Fibroblast of the aortic adventitia (primary cell): ENCODE measurements around the gene LMO7. TPM values are rescaled to one million over a fixed set of nuclear protein-coding genes. Genes with fewer than 3 reads are reported as not detected.

Experiments
- DNase-seq: peaks from one replicate; pipeline ENCODE4 v3.0.0-alpha.2; 2010; ENCODE audit warnings: low read depth
- H3K4me3 ChIP-seq: 2 replicates; pipeline ENCODE4 v1.5.1; 2011; ENCODE audit warnings: low read depth, mild to moderate bottlenecking, control low read depth, low read length, moderate library complexity
- total RNA-seq: library from RNA; depleted of rRNA; stranded (reverse); fragments of >200 nt; gene quantifications from 2 replicates; pipeline ENCODE4 v1.2.3, GENCODE V29; 2012; ENCODE audit warnings: low replicate concordance
- TF ChIP-seq, protein P1 (sequence below): IDR thresholded peaks from 2 replicates; pipeline ENCODE4 v1.5.1; 2011; ENCODE audit warnings: mild to moderate bottlenecking, low read length, control low read depth, inconsistent platforms; ENCODE audit not compliant: insufficient read depth

The LMO7 gene
- total RNA-seq, 1 donor, result 221 TPM

DNA sequence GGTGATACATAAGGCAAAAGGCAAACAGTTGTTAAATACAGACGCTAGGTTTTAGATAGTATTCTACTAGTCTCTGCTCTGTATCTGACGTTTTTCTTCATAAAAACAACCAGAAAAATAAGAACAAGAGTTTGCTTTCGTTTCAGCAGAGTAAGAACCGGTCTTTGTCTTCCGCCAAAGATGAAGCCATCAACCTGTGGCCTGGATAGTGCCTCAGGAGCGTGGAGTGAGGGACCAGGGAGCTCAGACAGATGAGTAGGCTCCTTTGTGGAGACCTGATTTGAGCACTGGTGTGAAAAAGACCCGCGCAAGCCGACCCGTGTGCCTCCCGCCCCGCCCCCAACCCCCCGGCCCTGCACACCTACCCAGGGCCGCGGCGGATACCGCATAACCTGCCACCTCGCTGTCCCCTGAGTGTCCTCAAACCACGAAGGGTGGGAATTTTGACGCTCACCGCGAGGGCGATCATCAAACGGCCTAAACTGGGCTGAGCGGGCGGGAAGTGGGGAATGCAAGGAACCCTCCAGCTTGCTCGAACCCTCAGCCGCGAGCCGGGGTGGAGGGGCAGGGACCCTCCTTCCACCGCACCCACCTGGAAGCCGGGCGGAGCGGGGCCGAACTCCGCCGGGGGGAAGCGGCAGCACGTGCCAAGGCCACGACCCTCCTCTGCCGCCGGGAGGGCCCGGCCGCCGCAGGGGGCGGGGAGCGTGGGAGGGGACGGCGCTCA is 866 bp upstream of the LMO7 start:
- H3K4me3 ChIP-seq, result peak overlapping the region; percentile 99
- DNase-seq, result peak; percentile 35
- TF ChIP-seq, protein P1, sequence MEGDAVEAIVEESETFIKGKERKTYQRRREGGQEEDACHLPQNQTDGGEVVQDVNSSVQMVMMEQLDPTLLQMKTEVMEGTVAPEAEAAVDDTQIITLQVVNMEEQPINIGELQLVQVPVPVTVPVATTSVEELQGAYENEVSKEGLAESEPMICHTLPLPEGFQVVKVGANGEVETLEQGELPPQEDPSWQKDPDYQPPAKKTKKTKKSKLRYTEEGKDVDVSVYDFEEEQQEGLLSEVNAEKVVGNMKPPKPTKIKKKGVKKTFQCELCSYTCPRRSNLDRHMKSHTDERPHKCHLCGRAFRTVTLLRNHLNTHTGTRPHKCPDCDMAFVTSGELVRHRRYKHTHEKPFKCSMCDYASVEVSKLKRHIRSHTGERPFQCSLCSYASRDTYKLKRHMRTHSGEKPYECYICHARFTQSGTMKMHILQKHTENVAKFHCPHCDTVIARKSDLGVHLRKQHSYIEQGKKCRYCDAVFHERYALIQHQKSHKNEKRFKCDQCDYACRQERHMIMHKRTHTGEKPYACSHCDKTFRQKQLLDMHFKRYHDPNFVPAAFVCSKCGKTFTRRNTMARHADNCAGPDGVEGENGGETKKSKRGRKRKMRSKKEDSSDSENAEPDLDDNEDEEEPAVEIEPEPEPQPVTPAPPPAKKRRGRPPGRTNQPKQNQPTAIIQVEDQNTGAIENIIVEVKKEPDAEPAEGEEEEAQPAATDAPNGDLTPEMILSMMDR, result no peak

DNA sequence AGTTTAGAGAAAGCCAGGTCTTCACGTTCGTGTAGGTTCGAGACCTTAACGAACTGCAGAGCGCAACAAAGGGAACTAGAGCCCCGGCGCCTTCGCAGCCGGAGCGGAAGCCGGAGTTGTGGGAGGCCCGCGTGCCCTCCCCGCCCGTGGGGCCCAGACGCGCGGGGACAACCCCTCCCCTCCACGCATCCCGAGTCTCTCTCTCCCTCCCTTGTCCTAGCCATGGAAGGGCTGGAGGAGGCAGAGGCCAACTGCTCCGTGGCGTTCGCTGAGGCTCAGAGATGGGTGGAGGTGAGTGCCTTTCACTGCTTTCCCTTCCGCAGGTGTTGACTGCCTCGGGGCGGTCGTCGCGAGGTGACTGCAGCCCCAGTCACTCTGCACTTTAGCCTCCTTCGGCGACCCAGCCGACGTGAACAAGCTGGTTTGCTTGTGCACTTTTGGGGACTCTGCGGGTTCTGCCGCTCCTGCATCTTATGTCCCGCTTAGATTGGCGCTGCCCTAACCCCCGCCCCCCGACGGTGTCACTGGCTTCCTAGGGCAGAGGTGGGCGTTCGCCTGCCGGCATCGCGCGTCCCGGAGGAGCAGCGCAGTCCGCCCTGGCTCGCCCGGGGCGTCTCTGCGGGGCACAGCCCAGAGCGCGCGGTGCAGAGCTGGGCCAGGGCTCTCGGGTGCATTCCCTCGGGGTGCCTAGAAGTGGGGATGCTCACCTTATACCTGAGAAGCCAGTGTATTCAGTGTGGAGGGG is 478 bp downstream of the LMO7 start:
- peak; percentile 51 for DNase-seq
- peak overlapping the region; percentile 99 for H3K4me3 ChIP-seq
- TF ChIP-seq, protein P1, result no peak

DNA sequence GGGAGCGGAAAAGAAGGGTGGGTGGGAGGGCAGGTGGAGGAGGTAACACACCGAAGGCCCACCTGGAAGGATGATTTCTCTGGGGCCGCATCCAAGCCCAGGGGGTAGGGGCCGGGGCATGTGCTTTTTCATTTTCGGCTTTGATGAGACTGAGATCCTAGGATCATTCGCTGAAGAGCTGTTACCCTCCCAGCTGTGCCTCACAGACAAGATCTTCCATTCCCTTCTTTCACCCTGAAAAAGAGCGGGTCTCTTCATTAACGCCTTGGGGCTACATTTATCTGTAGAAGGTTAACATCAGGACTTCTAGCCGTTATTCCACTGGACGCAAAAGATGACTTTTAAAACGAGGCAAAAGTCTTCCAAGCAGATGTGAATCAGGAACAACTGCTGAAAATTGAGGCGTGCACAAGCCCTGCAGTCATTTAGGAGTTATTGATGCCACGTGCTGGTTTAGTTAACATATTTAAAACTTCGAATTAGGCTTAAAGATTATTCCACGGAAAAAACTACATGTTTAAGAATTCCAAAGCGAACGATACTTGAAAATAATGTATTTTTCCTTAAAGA is 1.1 kb downstream of the LMO7 start:
- H3K4me3 ChIP-seq, result peak overlapping the region; percentile 99
- DNase-seq, result no peak
- TF ChIP-seq, protein P1, result no peak

DNA sequence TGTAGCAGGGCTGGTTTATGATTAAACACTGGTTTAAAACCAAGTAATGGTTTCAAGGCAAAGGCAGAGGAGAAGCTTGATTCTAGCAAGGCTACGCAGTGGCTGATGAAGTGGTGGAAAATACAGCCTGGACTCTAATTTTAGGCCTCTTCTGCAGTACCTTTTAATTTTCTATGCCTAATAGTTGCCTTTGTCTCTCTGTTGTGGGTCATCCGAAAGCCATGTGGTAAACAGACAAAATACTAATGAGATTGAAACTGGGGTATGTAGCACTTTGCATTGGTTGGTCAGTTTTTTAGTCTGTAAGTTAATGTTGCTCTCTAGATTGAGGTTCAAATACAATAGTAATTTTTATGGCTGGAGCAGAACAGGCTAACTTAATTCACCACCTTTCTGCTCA is 3.3 kb downstream of the LMO7 start:
- TF ChIP-seq, protein P1, result no peak
- peak overlapping the region; percentile 99 for H3K4me3 ChIP-seq
- no peak for DNase-seq

DNA sequence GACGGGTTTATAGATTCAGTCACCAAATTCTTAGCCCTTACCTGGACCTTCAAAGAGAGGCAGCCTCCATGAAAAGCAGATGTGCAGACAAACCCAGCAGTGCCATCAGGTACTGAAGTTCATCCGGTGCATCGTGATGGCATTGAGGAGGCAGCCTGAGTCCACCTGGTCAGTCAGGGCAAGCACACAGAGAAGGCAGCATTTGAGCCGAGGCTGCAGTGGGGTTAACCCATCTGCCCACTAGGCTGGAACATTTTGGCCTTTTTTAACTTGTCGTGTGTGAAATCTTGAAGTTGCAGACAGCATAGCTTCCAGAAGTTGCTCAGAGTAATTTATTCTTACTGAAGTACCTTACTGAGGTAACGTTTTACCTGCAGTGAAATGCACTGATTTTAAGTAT is 4.9 kb downstream of the LMO7 start:
- H3K4me3 ChIP-seq, result no peak overlapping the region
- TF ChIP-seq, protein P1, result no peak
- DNase-seq, result no peak

DNA sequence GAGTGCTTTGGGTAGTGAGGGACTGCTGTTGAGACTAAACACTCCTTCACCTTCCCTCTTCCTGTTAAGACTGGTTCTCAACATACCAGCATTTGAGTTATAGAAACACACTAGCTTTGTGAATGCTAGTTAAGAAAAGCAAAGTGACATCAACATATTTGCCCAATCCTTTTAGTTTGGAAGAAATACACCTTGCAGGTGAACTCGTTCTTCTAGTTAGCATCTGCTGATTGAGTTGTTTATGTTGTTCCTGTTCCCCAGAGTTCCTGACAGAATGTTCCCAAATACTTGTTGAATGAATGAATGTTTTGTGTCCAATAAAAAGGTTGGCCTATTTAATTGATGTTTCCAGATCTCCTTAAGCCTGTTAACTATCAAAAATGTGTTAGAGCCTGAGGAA is 7.1 kb downstream of the LMO7 start:
- DNase-seq, result no peak
- no peak overlapping the region for H3K4me3 ChIP-seq
- TF ChIP-seq, protein P1, result no peak
